Stimulated activated CD8-positive, alpha-beta memory T cell treated with anti-CD3 and anti-CD28 coated beads, Interleukin-4, amount 100 ng/mL, for 1 hour (primary cell): ENCODE data around the gene TIMM9.
A peak's percentile ranks its signal among the peaks of the same experiment; 100 is the strongest.
"Not testable (repeated sequence)": the region's sequence is repeated elsewhere in the genome, so short reads cannot be mapped to it uniquely, and the experiment has no call there.

Experiments
- DNase-seq, 2 donors: peaks; one replicate each; pipeline ENCODE4 v3.0.0-alpha.2; 2020; ENCODE audit warnings: low read depth in 2 of 2, low spot score in 1 of 2

TIMM9 gene

DNA sequence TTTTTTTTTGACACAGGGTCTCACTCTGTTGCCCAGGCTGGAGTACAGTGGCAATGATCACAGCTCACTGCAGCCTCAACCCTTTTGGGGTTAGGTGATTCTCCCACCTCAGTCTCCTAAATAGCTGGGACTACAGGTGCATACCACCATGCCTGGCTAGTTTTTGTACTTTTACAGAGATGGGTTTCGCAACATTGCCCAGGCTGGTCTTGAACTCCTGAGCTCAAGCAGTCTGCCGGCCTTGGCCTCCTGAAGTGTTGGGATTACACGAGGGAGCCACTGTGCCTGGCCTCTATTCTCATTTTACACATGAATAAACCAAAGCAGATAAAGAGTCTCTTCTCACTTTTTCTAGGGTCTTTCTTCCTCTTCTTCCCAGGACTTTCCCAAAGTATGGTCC is 28.4 kb downstream of the TIMM9 start:
- no peak for DNase-seq

GRCh38 chr14:58398495-58398894 is 28.8 kb downstream of the TIMM9 start:
- no peak for DNase-seq

DNA sequence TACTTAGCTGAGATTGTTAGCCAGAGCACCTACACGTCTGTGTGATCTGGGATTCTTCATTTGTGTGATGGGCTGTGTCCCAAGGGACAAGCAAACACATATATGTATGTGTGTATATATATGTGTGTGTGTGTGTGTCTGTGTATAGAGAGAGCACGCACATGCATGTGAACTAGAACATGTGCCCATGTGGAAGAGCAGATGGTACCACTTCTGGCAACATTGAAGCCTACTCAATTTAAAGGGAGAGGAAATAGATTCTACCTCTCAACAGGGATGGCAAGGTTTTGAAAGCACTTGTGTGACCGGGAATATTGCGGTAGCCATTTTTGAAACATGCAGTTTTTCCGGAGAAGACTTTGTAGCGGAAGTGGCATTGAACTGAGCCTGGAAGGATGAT is 30.2 kb downstream of the TIMM9 start:
- no peak for DNase-seq

GRCh38 chr14:58395812-58396788 is 31.2 kb downstream of the TIMM9 start, which contains the start of gene TOMM20L:
Gene TOMM20L, plus strand, starts transcription at chr14:58395930. Its CDS starts 28 bp downstream, at chr14:58395958.
- peak; percentile 22 to 49 for DNase-seq

DNA sequence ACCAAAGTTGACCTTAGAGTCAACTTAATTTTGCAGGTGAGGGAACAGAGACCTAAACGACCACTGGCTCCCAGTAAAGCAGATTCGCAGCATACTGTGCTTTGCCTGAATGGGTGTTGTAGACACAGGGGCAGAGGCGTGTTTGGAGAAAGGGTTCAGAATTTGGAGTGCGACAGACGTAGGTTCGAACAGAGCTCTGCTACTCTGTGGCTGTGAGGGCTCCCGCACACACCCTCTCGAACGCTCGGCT is 31.8 kb downstream of the TIMM9 start:
- no peak for DNase-seq

DNA sequence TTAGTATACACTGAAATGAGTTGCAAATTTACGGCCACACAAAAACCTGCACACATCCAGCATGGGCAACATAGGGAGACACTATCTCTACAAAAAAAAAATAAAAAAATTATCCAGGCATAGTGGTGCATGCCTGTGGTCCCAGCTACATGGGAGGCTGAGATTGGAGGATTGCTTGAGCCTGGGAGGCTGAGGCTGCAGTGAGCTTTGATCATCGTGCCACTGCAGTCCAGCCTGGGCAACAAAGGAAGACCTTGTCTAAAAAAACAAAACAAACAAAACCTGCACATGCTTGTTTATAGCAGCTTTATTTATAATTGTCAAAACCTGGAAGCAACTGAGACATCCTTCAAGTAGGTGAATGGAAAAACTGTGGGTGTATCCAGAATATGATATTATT is 36.5 kb downstream of the TIMM9 start:
- no peak for DNase-seq

GRCh38 chr14:58376791-58377190 is 50.5 kb downstream of the TIMM9 start:
- no peak for DNase-seq

GRCh38 chr14:58368956-58369355 is 58.4 kb downstream of the TIMM9 start:
- DNase-seq, result no peak

- no peak for DNase-seq
Observed at GRCh38 chr14:58367296-58367695, 60.0 kb downstream of the TIMM9 start.

DNA sequence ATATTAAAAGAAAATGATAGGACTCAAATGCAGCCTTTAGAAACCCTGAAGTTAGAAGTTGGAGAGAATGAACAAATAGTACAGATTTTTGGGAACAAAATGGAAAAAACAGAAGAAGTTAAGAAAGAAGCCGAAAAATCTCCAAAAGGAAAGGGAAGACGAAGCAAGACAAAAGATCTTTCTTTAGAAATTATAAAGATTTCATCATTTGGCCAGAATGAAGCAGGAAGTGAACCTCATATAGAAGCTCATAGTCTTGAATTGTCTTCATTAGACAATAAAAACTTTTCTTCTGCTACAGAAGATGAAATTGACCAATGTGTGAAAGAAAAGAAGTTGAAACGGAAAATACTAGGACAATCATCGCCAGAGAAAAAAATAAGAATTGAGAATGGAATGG is 63.0 kb downstream of the TIMM9 start:
- no peak for DNase-seq

DNA sequence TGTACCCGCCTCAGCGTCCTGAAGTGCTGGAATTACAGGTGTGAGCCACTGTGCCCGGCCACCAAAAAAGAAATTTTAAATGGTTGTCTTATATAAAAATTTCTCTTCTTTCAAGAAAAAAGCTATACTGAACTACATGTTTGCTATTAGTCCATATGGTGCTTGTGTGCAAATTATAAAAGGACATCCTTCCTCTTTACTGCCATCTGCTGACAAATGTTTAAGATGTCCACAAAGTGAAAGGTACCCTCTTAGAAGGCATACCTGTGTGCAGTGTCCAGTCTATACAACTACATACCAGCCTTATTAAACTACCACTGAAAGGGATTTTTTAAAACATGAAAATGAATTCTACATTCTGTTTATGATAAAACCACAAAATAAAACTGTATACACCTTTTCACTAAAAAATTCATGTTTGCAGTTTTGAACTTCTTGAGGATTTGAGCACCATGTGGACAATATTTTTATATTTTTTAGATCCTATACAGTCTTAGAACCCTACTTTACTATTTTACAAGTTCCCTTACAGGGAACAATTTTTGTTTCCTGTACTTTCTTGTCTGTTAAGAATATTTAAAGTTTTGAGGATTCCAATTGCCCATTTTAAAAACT is 64.4 kb downstream of the TIMM9 start:
- DNase-seq, result no peak

DNA sequence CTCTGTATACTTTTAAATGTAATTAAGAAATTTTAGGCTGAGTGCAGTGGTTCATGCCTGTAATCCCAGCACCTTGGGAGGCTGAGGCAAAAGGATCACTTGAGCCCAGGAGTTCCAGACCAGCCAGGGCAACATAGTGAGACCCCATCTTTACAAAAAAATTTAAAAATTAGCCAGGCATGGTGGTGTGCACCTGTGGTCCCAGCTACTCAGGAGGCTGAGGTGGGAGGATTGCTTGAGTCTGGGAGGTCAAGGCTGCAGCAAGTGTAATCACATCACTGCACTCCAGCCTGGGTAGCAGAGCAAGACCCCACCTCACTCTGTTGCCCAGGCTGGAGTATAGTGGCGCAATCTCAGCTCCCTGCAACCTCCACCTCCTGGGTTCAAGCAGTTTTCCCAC is 65.1 kb downstream of the TIMM9 start:
- DNase-seq, result not testable (repeated sequence)
